ENCODE results near the gene KDM4B.

DNA sequence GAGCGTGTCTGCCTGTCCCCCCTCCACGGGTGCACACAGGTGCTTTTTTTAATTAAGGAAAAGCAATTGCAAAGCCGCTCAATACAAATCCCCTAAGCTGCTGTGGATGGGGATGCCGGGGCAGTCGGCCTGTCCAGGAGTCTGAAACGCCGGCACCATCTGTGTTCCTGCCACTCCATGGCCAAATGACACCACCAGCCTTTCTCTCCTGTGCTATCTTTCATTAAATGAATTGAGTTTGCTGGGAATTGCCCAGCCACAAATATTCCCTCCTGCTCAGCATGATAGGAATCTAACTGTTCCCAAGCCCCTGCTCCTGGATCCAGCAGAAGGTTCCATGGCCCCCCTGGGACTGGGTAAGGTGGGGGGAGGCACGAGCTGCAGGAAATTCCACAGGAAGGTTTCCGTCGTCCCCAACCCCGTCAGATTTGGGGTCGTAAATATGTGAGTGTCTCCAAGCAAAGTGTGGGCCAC is 139.2 kb downstream of the KDM4B start:
- TF ChIP-seq, protein P1, sequence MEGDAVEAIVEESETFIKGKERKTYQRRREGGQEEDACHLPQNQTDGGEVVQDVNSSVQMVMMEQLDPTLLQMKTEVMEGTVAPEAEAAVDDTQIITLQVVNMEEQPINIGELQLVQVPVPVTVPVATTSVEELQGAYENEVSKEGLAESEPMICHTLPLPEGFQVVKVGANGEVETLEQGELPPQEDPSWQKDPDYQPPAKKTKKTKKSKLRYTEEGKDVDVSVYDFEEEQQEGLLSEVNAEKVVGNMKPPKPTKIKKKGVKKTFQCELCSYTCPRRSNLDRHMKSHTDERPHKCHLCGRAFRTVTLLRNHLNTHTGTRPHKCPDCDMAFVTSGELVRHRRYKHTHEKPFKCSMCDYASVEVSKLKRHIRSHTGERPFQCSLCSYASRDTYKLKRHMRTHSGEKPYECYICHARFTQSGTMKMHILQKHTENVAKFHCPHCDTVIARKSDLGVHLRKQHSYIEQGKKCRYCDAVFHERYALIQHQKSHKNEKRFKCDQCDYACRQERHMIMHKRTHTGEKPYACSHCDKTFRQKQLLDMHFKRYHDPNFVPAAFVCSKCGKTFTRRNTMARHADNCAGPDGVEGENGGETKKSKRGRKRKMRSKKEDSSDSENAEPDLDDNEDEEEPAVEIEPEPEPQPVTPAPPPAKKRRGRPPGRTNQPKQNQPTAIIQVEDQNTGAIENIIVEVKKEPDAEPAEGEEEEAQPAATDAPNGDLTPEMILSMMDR (IDR thresholded peaks at IDR 0.05), result no peak
- TF ChIP-seq POLR2A (IDR thresholded peaks at IDR 0.05) (no peak), POLR2AphosphoS5 (IDR thresholded peaks at IDR 0.05) (no peak)

Data from gastroesophageal sphincter (tissue), 3 donors.